ENCODE measurements around the gene CCR5AS.
"Not testable (repeated sequence)": the region's sequence is repeated elsewhere in the genome, so short reads cannot be mapped to it uniquely, and the experiment has no call there.

GRCh38 chr3:46388847-46389246, 18.0 kb downstream of the CCR5AS start:
- not testable (repeated sequence) for TF ChIP-seq CTCF (conservative IDR thresholded peaks at IDR 0.05 in 1 of 2, IDR thresholded peaks at IDR 0.05 in 1 of 2; ENCODE audit: low read depth in 1 of 2, low read length in 2 of 2); EZH2 (IDR thresholded peaks at IDR 0.05; ENCODE audit: low read length, missing control alignments)
